Stimulated activated CD4-positive, alpha-beta T cell treated with anti-CD3 and anti-CD28 coated beads, Interleukin-1b, Interleukin-23, amount 100 ng/mL, for 24 hours (primary cell): ENCODE measurements around the gene LAMTOR3.
A peak's percentile ranks its signal among the peaks of the same experiment; 100 is the strongest.

Experiments
- DNase-seq, 4 experiments: peaks; one replicate each; pipeline ENCODE4 v3.0.0-alpha.2; 2020; ENCODE audit warnings: low read depth in 4 of 4, low spot score in 1 of 4

The LAMTOR3 gene

GRCh38 chr4:99894161-99894997, at the start of gene LAMTOR3:
Gene LAMTOR3, minus strand, starts transcription at chr4:99894427. Its CDS starts 464 bp downstream, at chr4:99893963.
- peak; percentile 65 to 77 (median 76) for DNase-seq

- no peak for DNase-seq
These were observed 44.1 kb upstream of the LAMTOR3 start for GRCh38 chr4:99938243-99938753.

GRCh38 chr4:99934891-99935290, 40.7 kb upstream of the LAMTOR3 start:
- no peak for DNase-seq

GRCh38 chr4:99927566-99927965, 33.3 kb upstream of the LAMTOR3 start:
- no peak for DNase-seq

GRCh38 chr4:99921174-99921573, 26.9 kb upstream of the LAMTOR3 start:
- no peak for DNase-seq

- DNase-seq, result no peak
These were observed 24.4 kb upstream of the LAMTOR3 start for GRCh38 chr4:99918656-99919055.

- no peak for DNase-seq
These were observed 23.3 kb upstream of the LAMTOR3 start for GRCh38 chr4:99917575-99917974.

- no peak for DNase-seq
These were observed 21.2 kb upstream of the LAMTOR3 start for GRCh38 chr4:99915449-99915848.

GRCh38 chr4:99894998-99895397, 771 bp upstream of the LAMTOR3 start:
- no peak for DNase-seq

- no peak for DNase-seq
These were observed 427 bp downstream of the LAMTOR3 start for GRCh38 chr4:99893839-99894160.

GRCh38 chr4:99893029-99893428, 1.2 kb downstream of the LAMTOR3 start:
- no peak for DNase-seq

GRCh38 chr4:99891351-99891750, 2.9 kb downstream of the LAMTOR3 start:
- no peak for DNase-seq

GRCh38 chr4:99887837-99888236, 6.4 kb downstream of the LAMTOR3 start:
- DNase-seq, result no peak

GRCh38 chr4:99886146-99886545, 8.1 kb downstream of the LAMTOR3 start:
- no peak for DNase-seq

GRCh38 chr4:99885687-99886086, 8.5 kb downstream of the LAMTOR3 start:
- no peak for DNase-seq

GRCh38 chr4:99885063-99885664, 9.1 kb downstream of the LAMTOR3 start:
- DNase-seq, result no peak

GRCh38 chr4:99879458-99879857, 14.8 kb downstream of the LAMTOR3 start:
- DNase-seq, result no peak

- no peak for DNase-seq
These were observed 15.6 kb downstream of the LAMTOR3 start for GRCh38 chr4:99878604-99879003.

- DNase-seq, result no peak
These were observed 17.3 kb downstream of the LAMTOR3 start for GRCh38 chr4:99876946-99877345.

- no peak for DNase-seq
These were observed 19.2 kb downstream of the LAMTOR3 start for GRCh38 chr4:99875071-99875470.

- no peak for DNase-seq
These were observed 21.7 kb downstream of the LAMTOR3 start for GRCh38 chr4:99872570-99872969.

GRCh38 chr4:99868126-99868596, 26.1 kb downstream of the LAMTOR3 start:
- no peak for DNase-seq
